Keratinocyte (primary cell): Measurements from ENCODE around the gene EGFR.

Experiments used
- CTCF ChIP-seq, 3 experiments: IDR thresholded peaks in 1 of 3; conservative IDR thresholded peaks in 1 of 3; optimal IDR thresholded peaks in 1 of 3; 2 replicates in 2 of 3; 3 replicates in 1 of 3; pipeline versions ENCODE3 to v1.5.1; 2011; ENCODE audit warnings: low read length in 3 of 3, mild to moderate bottlenecking in 3 of 3, moderate library complexity in 2 of 3, control low read depth in 1 of 3, inconsistent platforms in 1 of 3; ENCODE audit not compliant: insufficient read depth in 2 of 3; ENCODE audit errors: extremely low read depth in 1 of 3
- EZH2 ChIP-seq: IDR thresholded peaks from one replicate; pipeline ENCODE4 v1.6.1; 2012; ENCODE audit warnings: inconsistent platforms, mild to moderate bottlenecking, low read length, moderate library complexity

GRCh38 chr7:55018361-55019190, at the start of gene EGFR:
- TF ChIP-seq CTCF (optimal IDR thresholded peaks at IDR 0.05 in 1 of 3, IDR thresholded peaks at IDR 0.05 in 1 of 3, conservative IDR thresholded peaks at IDR 0.05 in 1 of 3; ENCODE audit: extremely low read depth in 1 of 3, insufficient read depth in 2 of 3, low read length in 3 of 3) (no peak), EZH2 (no peak)
